Kidney epithelial cell (primary cell): ENCODE measurements around the gene WBP1L. TPM values are rescaled to one million over a fixed set of nuclear protein-coding genes. Genes with fewer than 3 reads are reported as not detected.
"Not testable (repeated sequence)": the region's sequence is repeated elsewhere in the genome, so short reads cannot be mapped to it uniquely, and the experiment has no call there.

Experiments used
- DNase-seq: peaks from one replicate; pipeline ENCODE4 v3.0.0-alpha.2; 2010; ENCODE audit warnings: low read depth
- H3K27me3 ChIP-seq: 2 replicates; pipeline ENCODE4 v1.6.0; 2011; ENCODE audit warnings: low read length; ENCODE audit not compliant: control insufficient read depth, insufficient read depth
- H3K36me3 ChIP-seq: 2 replicates; pipeline ENCODE4 v1.5.1; 2011; ENCODE audit warnings: low read length; ENCODE audit not compliant: control insufficient read depth, insufficient read depth
- H3K4me3 ChIP-seq: 2 replicates; pipeline ENCODE4 v1.5.1; 2011; ENCODE audit warnings: low read depth, mild to moderate bottlenecking, control low read depth, low read length
- CTCF ChIP-seq: IDR thresholded peaks from 2 replicates; pipeline ENCODE4 v1.5.1; 2011; ENCODE audit warnings: mild to moderate bottlenecking, moderate library complexity, low read length, control low read depth, inconsistent platforms; ENCODE audit not compliant: insufficient read depth, poor library complexity, severe bottlenecking
- total RNA-seq: library from RNA; depleted of rRNA; stranded (reverse); fragments of >200 nt; gene quantifications from 2 replicates; pipeline ENCODE4 v1.2.3, GENCODE V29; 2015

WBP1L gene
- total RNA-seq, 1 donor from 2014 or later, result 67.1 TPM

GRCh38 chr10:102738692-102739121 lies 5.0 kb upstream of the WBP1L start:
- DNase-seq, result no peak
- TF ChIP-seq CTCF, result no peak
- Histone ChIP-seq H3K4me3 (no peak overlapping the region), H3K36me3 (no peaks in the 10 kb centered on the region), H3K27me3 (no peaks in the 10 kb centered on the region)

- Histone ChIP-seq H3K27me3 (no peaks in the 10 kb centered on the region), H3K4me3 (no peak overlapping the region), H3K36me3 (no peaks in the 10 kb centered on the region)
- TF ChIP-seq CTCF, result no peak
- DNase-seq, result no peak
Measured at GRCh38 chr10:102740229-102740628, 3.5 kb upstream of the WBP1L start.

- no peak for TF ChIP-seq CTCF
- no peaks in the 10 kb centered on the region for H3K36me3 ChIP-seq
- no peak overlapping the region for H3K4me3 ChIP-seq
- H3K27me3 ChIP-seq, result no peaks in the 10 kb centered on the region
- no peak for DNase-seq
Measured at GRCh38 chr10:102741726-102742237, 2.0 kb upstream of the WBP1L start.

- DNase-seq, H3K36me3 ChIP-seq, H3K4me3 ChIP-seq, H3K27me3 ChIP-seq: not testable (repeated sequence)
Measured at GRCh38 chr10:102742313-102742712, 1.4 kb upstream of the WBP1L start.

GRCh38 chr10:102743078-102743587 lies 615 bp upstream of the WBP1L start:
- DNase-seq, result no peak
- Histone ChIP-seq H3K27me3 (no peaks in the 10 kb centered on the region), H3K4me3 (no peak overlapping the region), H3K36me3 (no peaks in the 10 kb centered on the region)
- TF ChIP-seq CTCF, result no peak

GRCh38 chr10:102744374-102745051 lies 765 bp downstream of the WBP1L start:
- H3K27me3 ChIP-seq, result no peaks in the 10 kb centered on the region
- no peak for TF ChIP-seq CTCF
- no peak for DNase-seq
- H3K36me3 ChIP-seq, result no peaks in the 10 kb centered on the region
- H3K4me3 ChIP-seq, result peak overlapping the region; percentile 85
